Heart right ventricle (tissue), 16 donors: ENCODE data around the gene SEMA3G. TPM values are rescaled to one million over a fixed set of nuclear protein-coding genes. Genes with fewer than 3 reads are reported as not detected.
A peak's percentile ranks its signal among the peaks of the same experiment; 100 is the strongest.

Experiments
- ATAC-seq, 8 donors: fragments of 200-7000 bp; cut with Tn5 transposase; one replicate each; pipeline ENCODE4 v1.9.1; 2020; ENCODE audit warnings: mild to moderate bottlenecking in 8 of 8, moderate library complexity in 8 of 8, moderate number of reproducible peaks in 1 of 8
- DNase-seq, 2 donors: peaks; one replicate each; pipeline ENCODE4 v3.0.0-alpha.2; 2020
- H3K27ac ChIP-seq, 10 donors: fragments of 200-600 bp; sonication (generic) in 2 of 10; one replicate each; pipeline versions ENCODE4 v1.5.0 to v1.8.0; 2020 to 2022; ENCODE audit warnings: mild to moderate bottlenecking in 3 of 10
- H3K27me3 ChIP-seq, 7 donors: fragments of 200-600 bp; one replicate each; pipeline ENCODE4 v1.8.0; 2021 to 2022; ENCODE audit warnings: mild to moderate bottlenecking in 2 of 7
- H3K36me3 ChIP-seq, 9 donors: fragments of 200-600 bp; sonication (generic) in 1 of 9; one replicate each; pipeline versions ENCODE4 v1.5.0 to v1.8.0; 2020 to 2022; ENCODE audit warnings: mild to moderate bottlenecking in 2 of 9
- H3K4me1 ChIP-seq, 9 donors: fragments of 200-600 bp; sonication (generic) in 1 of 9; one replicate each; pipeline versions ENCODE4 v1.5.0 to v1.8.0; 2020 to 2022; ENCODE audit warnings: mild to moderate bottlenecking in 4 of 9
- H3K4me3 ChIP-seq, 10 donors: fragments of 200-600 bp; sonication (generic) in 2 of 10; one replicate each; pipeline versions ENCODE4 v1.5.0 to v1.8.0; 2020 to 2022; ENCODE audit warnings: mild to moderate bottlenecking in 7 of 10, moderate library complexity in 2 of 10
- H3K9me3 ChIP-seq, 11 donors: fragments of 200-600 bp in 10 of 11; sonication (generic) in 2 of 11; one replicate each; pipeline versions ENCODE4 v1.5.0 to v1.8.0; 2013 to 2022; ENCODE audit warnings: mild to moderate bottlenecking in 2 of 11, control low read depth in 1 of 11, moderate library complexity in 1 of 11
- WGBS, 2 donors: extraction: QIAGEN DNeasy Blood & Tissue Kit; methylation state at CpG; one replicate each; pipeline ENCODE4 v1.1.7; 2013; ENCODE audit warnings: inconsistent platforms in 1 of 2; 5-methylcytosine and 5-hydroxymethylcytosine counted together
- intact Hi-C, 10 donors: fragments of 100-400 bp; cut with DNase I; formaldehyde crosslinking; loops; one replicate each; pipeline versions ENCODE4 v1.11.1 to v1.14.2; 2022
- polyA plus RNA-seq, 2 donors: library from polyadenylated mRNA; stranded (reverse); fragments of 200-250 nt; gene quantifications; one replicate each; pipeline ENCODE4 v1.2.3, GENCODE V29; 2013
- total RNA-seq, 10 donors: library from RNA; stranded (reverse); fragmentation: NEBNext Ultra II Directional in 3 of 10; extraction: Animal tissue kit (Norgen Biotek cat#: 25700) in 3 of 10; gene quantifications; one replicate each; pipeline versions ENCODE4 v1.2.1 to v1.2.4, GENCODE V29; 2021 to 2023
- TF ChIP-seq, protein P1 (sequence below), 9 donors: fragments of 200-600 bp; sonication (generic) in 2 of 9; IDR thresholded peaks; one replicate each; pipeline versions ENCODE4 v1.5.0 to v1.8.0; 2021 to 2022; ENCODE audit warnings: antibody characterized with exemption in 9 of 9, mild to moderate bottlenecking in 5 of 9, moderate library complexity in 1 of 9
- donor health status: Arrhythmogenic right ventricular cardiomyopathy.
- donor health status: ischemic (EF 13 %, LVEDD 7.1; RV severe dilation, severe dysfunction).
- donor health status: healthy with polysubstance abuse.
- donor health status: DM: no; HTN: yes; CAD: no.
- donor health status: DM: no; HTN: no; CAD: no.
- donor health status: ischemic (EF 25% LVEDD 6.9; RV normal size, moderate dysfunction).
- donor health status: ischemic (EF 25% LVEDD 5.7; RV mildly dilated, moderate dysfunction).
- donor health status: healthy.
- donor health status: DM: yes; HTN: yes; CAD: no.
- donor health status: Ischemic cardiomyopathy.
- donor health status: ischemic (EF 35%, LVEDD 5.7; RV mildly dilated, moderate dysfunction).
- donor health status: nonischemic (EF 11% LVEDD 7.7; RV severe dilation, severe dysfunction).
- donor health status: DM: yes; HTN: yes; CAD: no.
- donor health status: PGD.
- donor health status: ischemic (EF 29% LVEDD 5.4; RV normal size, mild dysfunction).
- donor health status: nonischemic (EF 23%, LVEDD 6.1; RV moderate dilation, normal function).

SEMA3G gene
- total and polyA plus RNA-seq, 12 donors = 8.3 to 17.8 (median 15.0) TPM

DNA sequence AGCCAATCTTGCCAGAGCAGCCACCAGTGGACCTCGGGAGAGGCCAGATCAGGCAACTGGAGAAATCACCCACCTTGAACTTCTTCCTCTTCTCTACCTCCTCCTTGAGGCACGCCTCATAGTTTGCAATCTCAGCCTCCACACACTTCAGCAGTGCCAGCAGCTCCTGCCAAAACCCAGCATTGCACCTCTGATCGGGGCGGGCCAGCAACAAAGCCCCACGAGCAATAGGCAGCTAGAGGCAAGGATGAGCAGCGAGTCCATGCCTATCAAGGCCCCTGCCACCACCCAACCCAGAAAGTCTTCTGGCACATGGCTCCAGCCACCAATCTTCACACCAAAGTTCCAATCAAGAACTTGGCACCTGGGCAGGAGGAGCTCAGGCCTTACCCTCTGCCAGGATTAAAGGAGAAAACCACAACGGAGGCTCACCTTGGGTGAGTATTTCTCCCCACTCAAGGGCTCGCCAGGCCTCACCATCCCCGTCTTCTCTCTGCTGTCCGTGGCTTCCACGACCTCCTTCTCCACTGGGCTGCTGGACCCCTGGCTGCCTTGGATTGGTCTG lies 42.1 kb downstream of the SEMA3G start:
- TF ChIP-seq, protein P1, sequence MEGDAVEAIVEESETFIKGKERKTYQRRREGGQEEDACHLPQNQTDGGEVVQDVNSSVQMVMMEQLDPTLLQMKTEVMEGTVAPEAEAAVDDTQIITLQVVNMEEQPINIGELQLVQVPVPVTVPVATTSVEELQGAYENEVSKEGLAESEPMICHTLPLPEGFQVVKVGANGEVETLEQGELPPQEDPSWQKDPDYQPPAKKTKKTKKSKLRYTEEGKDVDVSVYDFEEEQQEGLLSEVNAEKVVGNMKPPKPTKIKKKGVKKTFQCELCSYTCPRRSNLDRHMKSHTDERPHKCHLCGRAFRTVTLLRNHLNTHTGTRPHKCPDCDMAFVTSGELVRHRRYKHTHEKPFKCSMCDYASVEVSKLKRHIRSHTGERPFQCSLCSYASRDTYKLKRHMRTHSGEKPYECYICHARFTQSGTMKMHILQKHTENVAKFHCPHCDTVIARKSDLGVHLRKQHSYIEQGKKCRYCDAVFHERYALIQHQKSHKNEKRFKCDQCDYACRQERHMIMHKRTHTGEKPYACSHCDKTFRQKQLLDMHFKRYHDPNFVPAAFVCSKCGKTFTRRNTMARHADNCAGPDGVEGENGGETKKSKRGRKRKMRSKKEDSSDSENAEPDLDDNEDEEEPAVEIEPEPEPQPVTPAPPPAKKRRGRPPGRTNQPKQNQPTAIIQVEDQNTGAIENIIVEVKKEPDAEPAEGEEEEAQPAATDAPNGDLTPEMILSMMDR (IDR thresholded peaks at IDR 0.05) = no peak
- ATAC-seq (no peak), DNase-seq (no peak)
- intact Hi-C loops = no loop called here
- H3K36me3 ChIP-seq = peaks cover 0 to 94% (median 50%) of the 10 kb centered on the region in 9 donors
- H3K27ac ChIP-seq = no peak overlapping the region
- H3K9me3 ChIP-seq = no peaks in the 10 kb centered on the region
- 94% methylated on average over 11 of the region's 11 CpGs for WGBS, 2 donors
- no peak overlapping the region for H3K4me3 ChIP-seq
- peaks cover 0 to 21% (median 10%) of the 10 kb centered on the region in 9 donors for H3K4me1 ChIP-seq
- H3K27me3 ChIP-seq = no peaks in the 10 kb centered on the region

DNA sequence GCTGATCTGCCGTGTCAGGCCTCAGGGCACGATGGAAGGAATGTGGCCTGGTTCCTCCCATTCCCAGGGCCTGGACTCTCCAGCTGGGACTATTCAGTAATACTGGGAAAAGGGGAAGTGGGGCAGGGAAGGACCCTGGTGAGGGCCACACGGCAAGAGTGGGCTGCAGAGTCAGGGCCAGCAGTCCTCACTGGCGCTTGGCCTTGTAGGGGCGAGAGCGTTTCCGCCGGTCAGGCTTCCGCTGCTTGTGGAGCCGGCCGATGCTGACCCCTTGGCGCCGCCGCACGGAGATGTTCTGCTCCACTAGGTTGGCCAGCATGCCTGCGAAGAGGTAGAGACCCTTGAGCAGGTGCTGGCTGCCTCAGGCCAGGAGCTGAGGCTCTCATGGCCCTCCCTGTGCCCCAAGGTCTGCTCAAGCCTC lies 42.8 kb downstream of the SEMA3G start:
- Histone ChIP-seq H3K4me3 (no peak overlapping the region), H3K9me3 (no peaks in the 10 kb centered on the region), H3K4me1 (peaks cover 0 to 17% (median 9%) of the 10 kb centered on the region in 9 donors), H3K36me3 (peaks cover 0 to 92% (median 50%) of the 10 kb centered on the region in 9 donors), H3K27ac (no peak overlapping the region), H3K27me3 (no peaks in the 10 kb centered on the region)
- intact Hi-C loops = no loop called here
- WGBS, 2 donors = 92 to 95% methylated on average over 16 of the region's 16 CpGs
- ATAC-seq (no peak), DNase-seq (no peak)
- TF ChIP-seq, protein P1 (IDR thresholded peaks at IDR 0.05) = no peak

DNA sequence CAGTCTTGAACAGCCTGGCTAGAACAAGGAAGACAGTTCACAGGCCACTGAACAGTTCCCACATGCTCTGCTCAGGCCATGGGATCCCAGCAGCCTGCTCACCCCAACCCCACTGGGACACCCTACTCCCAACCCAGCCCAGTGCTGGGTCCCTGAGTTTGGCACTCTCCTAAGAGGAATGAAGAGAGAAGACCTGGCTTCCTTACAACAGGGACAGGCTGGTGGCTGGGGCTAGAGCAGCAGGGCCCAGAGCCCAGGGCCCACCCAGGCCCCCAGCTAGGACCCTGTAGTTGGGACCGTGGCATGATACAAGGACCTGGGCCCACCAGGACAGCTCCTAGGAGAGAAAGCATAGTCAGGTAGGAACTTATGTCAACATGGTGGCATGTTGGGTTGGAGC lies 43.4 kb downstream of the SEMA3G start:
- TF ChIP-seq, protein P1 (IDR thresholded peaks at IDR 0.05) = no peak
- H3K4me1 ChIP-seq = peaks cover 0 to 17% (median 9%) of the 10 kb centered on the region in 9 donors
- no peak overlapping the region for H3K27ac ChIP-seq
- H3K27me3 ChIP-seq = no peaks in the 10 kb centered on the region
- WGBS, 2 donors = 97 to 100% methylated on average over 1 of the region's 1 CpG
- H3K9me3 ChIP-seq = no peaks in the 10 kb centered on the region
- H3K36me3 ChIP-seq = peaks cover 0 to 89% (median 46%) of the 10 kb centered on the region in 9 donors
- intact Hi-C loops = no loop called here
- no peak overlapping the region for H3K4me3 ChIP-seq
- DNase-seq = no peak
- ATAC-seq = no peak

DNA sequence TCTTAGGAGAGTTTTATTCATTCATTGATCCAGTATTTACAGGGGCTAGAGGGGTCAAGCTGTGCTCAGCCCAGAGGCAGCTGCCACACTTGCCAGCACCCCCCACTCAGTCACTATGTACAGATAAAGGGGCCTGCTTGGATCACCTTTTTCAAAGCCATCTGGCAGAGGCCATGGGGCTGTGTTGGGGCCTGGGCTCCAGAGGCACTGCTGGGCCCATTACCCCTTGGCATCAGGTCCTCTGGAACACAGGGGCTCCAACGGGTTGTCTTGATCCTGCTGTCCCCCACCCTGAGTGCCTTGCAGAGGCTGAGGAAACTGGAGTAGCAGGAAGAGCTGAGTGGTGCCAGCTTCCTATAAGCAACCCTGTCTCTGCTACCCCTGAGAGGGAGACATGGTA lies 43.9 kb downstream of the SEMA3G start:
- Histone ChIP-seq H3K27ac (peak overlapping the region in 3 of 10 donors; percentile 4 to 66 (median 9)), H3K27me3 (no peaks in the 10 kb centered on the region), H3K9me3 (no peaks in the 10 kb centered on the region), H3K4me3 (no peak overlapping the region), H3K36me3 (peaks cover 0 to 84% (median 41%) of the 10 kb centered on the region in 9 donors), H3K4me1 (peaks cover 0 to 17% (median 9%) of the 10 kb centered on the region in 9 donors)
- ATAC-seq = no peak
- TF ChIP-seq, protein P1 (IDR thresholded peaks at IDR 0.05) = no peak
- no peak for DNase-seq
- intact Hi-C loops = no loop called here
- 82 to 87% methylated on average over 1 of the region's 1 CpG for WGBS, 2 donors
